ENCODE data around the gene PDK4.
"Not testable (repeated sequence)": the region's sequence is repeated elsewhere in the genome, so short reads cannot be mapped to it uniquely, and the experiment has no call there.

Gene PDK4

GRCh38 chr7:95604811-95605210 lies 8.5 kb upstream of the PDK4 start:
- not testable (repeated sequence) for DNase-seq (ENCODE audit: low read depth, low spot score)

GRCh38 chr7:95604397-95604796 lies 8.1 kb upstream of the PDK4 start:
- DNase-seq (ENCODE audit: low read depth, low spot score): not testable (repeated sequence)

GRCh38 chr7:95602421-95602820 lies 6.1 kb upstream of the PDK4 start:
- no peak for DNase-seq (ENCODE audit: low read depth, low spot score)

- no peak for DNase-seq (ENCODE audit: low read depth, low spot score)
Measured at GRCh38 chr7:95601316-95601715, 5.0 kb upstream of the PDK4 start.

GRCh38 chr7:95599069-95599468 lies 2.8 kb upstream of the PDK4 start:
- no peak for DNase-seq (ENCODE audit: low read depth, low spot score)

- no peak for DNase-seq (ENCODE audit: low read depth, low spot score)
Measured at GRCh38 chr7:95598511-95598910, 2.2 kb upstream of the PDK4 start.

- DNase-seq (ENCODE audit: low read depth, low spot score): no peak
Measured at GRCh38 chr7:95595746-95596197, 544 bp downstream of the PDK4 start.

- DNase-seq (ENCODE audit: low read depth, low spot score): no peak
Measured at GRCh38 chr7:95594185-95594584, 2.1 kb downstream of the PDK4 start.

GRCh38 chr7:95593343-95593742 lies 3.0 kb downstream of the PDK4 start:
- DNase-seq (ENCODE audit: low read depth, low spot score): no peak

GRCh38 chr7:95592570-95592969 lies 3.7 kb downstream of the PDK4 start:
- DNase-seq (ENCODE audit: low read depth, low spot score): no peak

GRCh38 chr7:95590387-95591248 lies 5.7 kb downstream of the PDK4 start:
- DNase-seq (ENCODE audit: low read depth, low spot score): no peak

- no peak for DNase-seq (ENCODE audit: low read depth, low spot score)
Measured at GRCh38 chr7:95589766-95590165, 6.5 kb downstream of the PDK4 start.

GRCh38 chr7:95589031-95589430 lies 7.3 kb downstream of the PDK4 start:
- DNase-seq (ENCODE audit: low read depth, low spot score): no peak

- no peak for DNase-seq (ENCODE audit: low read depth, low spot score)
Measured at GRCh38 chr7:95586951-95587301, 9.4 kb downstream of the PDK4 start.

GRCh38 chr7:95585426-95585789 lies 10.9 kb downstream of the PDK4 start:
- DNase-seq (ENCODE audit: low read depth, low spot score): no peak

- no peak for DNase-seq (ENCODE audit: low read depth, low spot score)
Measured at GRCh38 chr7:95584769-95585425, 11.4 kb downstream of the PDK4 start.

GRCh38 chr7:95583834-95584621 lies 12.3 kb downstream of the PDK4 start:
- DNase-seq (ENCODE audit: low read depth, low spot score): no peak

GRCh38 chr7:95582578-95583293 lies 13.6 kb downstream of the PDK4 start:
- DNase-seq (ENCODE audit: low read depth, low spot score): no peak

- no peak for DNase-seq (ENCODE audit: low read depth, low spot score)
Measured at GRCh38 chr7:95581467-95581866, 14.8 kb downstream of the PDK4 start.

- DNase-seq (ENCODE audit: low read depth, low spot score): no peak
Measured at GRCh38 chr7:95579318-95579717, 17.0 kb downstream of the PDK4 start.

- no peak for DNase-seq (ENCODE audit: low read depth, low spot score)
Measured at GRCh38 chr7:95578299-95578855, 17.9 kb downstream of the PDK4 start.

Data from brain pericyte (primary cell).